Ovary (tissue), 9 donors: ENCODE data around the gene RASSF5. TPM values are rescaled to one million over a fixed set of nuclear protein-coding genes. Genes with fewer than 3 reads are reported as not detected.

Experiments used
- DNase-seq, 5 donors: peaks; one replicate each; pipeline ENCODE4 v3.0.0-alpha.2; 2019 to 2020
- H3K27ac ChIP-seq, 2 donors: fragments of 200-600 bp; one replicate each; pipeline versions ENCODE4 v1.5.1 to v1.8.0; 2019 to 2022
- H3K27me3 ChIP-seq: fragments of 200-600 bp; one replicate; pipeline ENCODE4 v1.8.0; 2022
- H3K36me3 ChIP-seq: fragments of 200-600 bp; sonication (generic); one replicate; pipeline ENCODE4 v1.5.1; 2019
- H3K4me1 ChIP-seq: one replicate; pipeline ENCODE4 v1.8.1; 2013; ENCODE audit warnings: mild to moderate bottlenecking, moderate library complexity; ENCODE audit not compliant: insufficient read depth
- H3K4me3 ChIP-seq: fragments of 200-600 bp; sonication (generic); one replicate; pipeline ENCODE4 v1.5.1; 2017
- H3K9me3 ChIP-seq, 2 donors: fragments of 200-600 bp in 1 of 2; sonication (generic) in 1 of 2; one replicate each; pipeline versions ENCODE4 v1.5.1 to v1.8.1; 2013 to 2019; ENCODE audit warnings: mild to moderate bottlenecking in 1 of 2, moderate library complexity in 1 of 2
- CTCF ChIP-seq, 3 donors: fragments of 450-650 bp in 2 of 3; fragments of 200-600 bp in 1 of 3; IDR thresholded peaks; one replicate each; pipeline versions ENCODE4 v1.5.1 to v1.8.0; 2016 to 2022; ENCODE audit warnings: antibody characterized with exemption in 3 of 3, mild to moderate bottlenecking in 1 of 3
- EP300 ChIP-seq: sonication (generic); formaldehyde crosslinking; IDR thresholded peaks from one replicate; pipeline ENCODE4 v1.6.1; 2017; ENCODE audit warnings: antibody characterized with exemption
- POLR2A ChIP-seq: fragments of 450-650 bp; IDR thresholded peaks from one replicate; pipeline ENCODE4 v1.6.1; 2017; ENCODE audit warnings: antibody characterized with exemption, mild to moderate bottlenecking, moderate library complexity
- WGBS, 3 donors: extraction: QIAGEN DNeasy Blood & Tissue Kit in 1 of 3; methylation state at CpG; one replicate each; pipeline versions ENCODE4 v1.1.5 to v1.1.7; 2013 to 2017; 5-methylcytosine and 5-hydroxymethylcytosine counted together
- intact Hi-C, 4 donors: fragments of 100-400 bp; cut with DNase I; formaldehyde crosslinking; loops; one replicate each; pipeline versions ENCODE4 v1.11.0 to v1.15.1; 2022 to 2023
- polyA plus RNA-seq, 2 donors: library from polyadenylated mRNA; stranded (reverse); fragments of 200-250 nt in 1 of 2; fragments of 350-450 nt in 1 of 2; fragmentation: Illumina TruSeq in 1 of 2; extraction: RNeasy Lipid Tissue Mini Kit (QIAGEN cat#74804) in 1 of 2; gene quantifications; one replicate each; pipeline ENCODE4 v1.2.3, GENCODE V29; 2013 to 2014
- total RNA-seq, 7 donors: library from RNA; depleted of rRNA in 2 of 7; stranded (reverse); fragments of >200 nt in 2 of 7; fragmentation: NEBNext Ultra II Directional in 3 of 7; extraction: Animal tissue kit (Norgen Biotek cat#: 25700) in 3 of 7; gene quantifications; one replicate each; pipeline versions ENCODE4 v1.1.0 to v1.2.4, GENCODE V29; 2016 to 2023
- donor health status: DM: no; HTN: no; CAD: no; lungs with moderate emphysema.
- donor health status: DM: no; HTN: no; CAD: no.
- donor health status: Bipolar disorder and iron deficiency.
- donor health status: DM: yes; HTN: yes; CAD: no.
- donor health status: DM: no; HTN: no; CAD: no.
- donor health status: DM: yes; HTN: yes; CAD: no.

RASSF5 gene
- total and polyA plus RNA-seq, 9 donors: 1.8 to 11.8 (median 5.3) TPM

GRCh38 chr1:206490771-206491405 is 16.4 kb upstream of the RASSF5 start:
- no peak for DNase-seq
- H3K27ac ChIP-seq: no peak overlapping the region
- H3K4me3 ChIP-seq: no peak overlapping the region
- no peaks in the 10 kb centered on the region for H3K27me3 ChIP-seq
- H3K36me3 ChIP-seq: no peaks in the 10 kb centered on the region
- intact Hi-C loops: loop anchor here (5.0 to 10.0 kb wide), 5 partner anchors 91 to 424 kb away; no protein-coding TSS in a partner anchor
- WGBS, 3 donors: 68 to 74% (median 74%) methylated on average over 12 of the region's 12 CpGs
- TF ChIP-seq CTCF (IDR thresholded peaks at IDR 0.05) (no peak), POLR2A (no peak), EP300 (no peak)
- H3K9me3 ChIP-seq: no peaks in the 10 kb centered on the region
- H3K4me1 ChIP-seq: no peaks in the 10 kb centered on the region

GRCh38 chr1:206491616-206492015 is 15.7 kb upstream of the RASSF5 start:
- WGBS, 3 donors: 83 to 91% (median 91%) methylated on average over 4 of the region's 4 CpGs
- intact Hi-C loops: loop anchor here (5.0 to 10.0 kb wide), 5 partner anchors 91 to 423 kb away; no protein-coding TSS in a partner anchor

GRCh38 chr1:206492589-206492988 is 14.7 kb upstream of the RASSF5 start:
- H3K4me1 ChIP-seq: peaks cover 2% of the 10 kb centered on the region
- intact Hi-C loops: loop anchor here (5.0 to 10.0 kb wide), 5 partner anchors 90 to 422 kb away; no protein-coding TSS in a partner anchor
- WGBS, 3 donors: 91 to 100% (median 96%) methylated on average over 10 of the region's 10 CpGs
- no peaks in the 10 kb centered on the region for H3K36me3 ChIP-seq
- H3K27ac ChIP-seq: no peak overlapping the region
- no peaks in the 10 kb centered on the region for H3K9me3 ChIP-seq
- H3K4me3 ChIP-seq: no peak overlapping the region
- no peak for DNase-seq
- no peak for TF ChIP-seq EP300
- TF ChIP-seq CTCF (IDR thresholded peaks at IDR 0.05): no peak
- TF ChIP-seq POLR2A: no peak
- H3K27me3 ChIP-seq: no peaks in the 10 kb centered on the region

More at GRCh38 chr1:206491616-206492015, 15.7 kb upstream of the RASSF5 start:
- H3K27me3 ChIP-seq: no peaks in the 10 kb centered on the region
- H3K36me3 ChIP-seq: no peaks in the 10 kb centered on the region
- no peak for DNase-seq
- H3K4me1 ChIP-seq: peaks cover under 1% of the 10 kb centered on the region
- no peak overlapping the region for H3K27ac ChIP-seq
- TF ChIP-seq POLR2A: no peak
- no peak for TF ChIP-seq EP300
- no peak for TF ChIP-seq CTCF (IDR thresholded peaks at IDR 0.05)
- no peak overlapping the region for H3K4me3 ChIP-seq
- no peaks in the 10 kb centered on the region for H3K9me3 ChIP-seq

GRCh38 chr1:206493279-206493678 is 14.1 kb upstream of the RASSF5 start:
- TF ChIP-seq CTCF (IDR thresholded peaks at IDR 0.05) (no peak), POLR2A (no peak), EP300 (no peak)
- H3K4me1 ChIP-seq: peaks cover 2% of the 10 kb centered on the region
- WGBS, 3 donors: 90 to 93% (median 91%) methylated on average over 9 of the region's 9 CpGs
- intact Hi-C loops: loop anchor here (5.0 to 10.0 kb wide), 5 partner anchors 89 to 422 kb away; no protein-coding TSS in a partner anchor
- H3K27ac ChIP-seq: no peak overlapping the region
- no peak overlapping the region for H3K4me3 ChIP-seq
- H3K27me3 ChIP-seq: no peaks in the 10 kb centered on the region
- no peaks in the 10 kb centered on the region for H3K36me3 ChIP-seq
- no peak for DNase-seq
- no peaks in the 10 kb centered on the region for H3K9me3 ChIP-seq
